ENCODE measurements around the gene TNS4. TPM values are rescaled to one million over a fixed set of nuclear protein-coding genes. Genes with fewer than 3 reads are reported as not detected.

Gene TNS4
- total and polyA plus RNA-seq, 2 donors (not counting 1 experiment from before 2014, with no cell fraction given), result not detected

DNA sequence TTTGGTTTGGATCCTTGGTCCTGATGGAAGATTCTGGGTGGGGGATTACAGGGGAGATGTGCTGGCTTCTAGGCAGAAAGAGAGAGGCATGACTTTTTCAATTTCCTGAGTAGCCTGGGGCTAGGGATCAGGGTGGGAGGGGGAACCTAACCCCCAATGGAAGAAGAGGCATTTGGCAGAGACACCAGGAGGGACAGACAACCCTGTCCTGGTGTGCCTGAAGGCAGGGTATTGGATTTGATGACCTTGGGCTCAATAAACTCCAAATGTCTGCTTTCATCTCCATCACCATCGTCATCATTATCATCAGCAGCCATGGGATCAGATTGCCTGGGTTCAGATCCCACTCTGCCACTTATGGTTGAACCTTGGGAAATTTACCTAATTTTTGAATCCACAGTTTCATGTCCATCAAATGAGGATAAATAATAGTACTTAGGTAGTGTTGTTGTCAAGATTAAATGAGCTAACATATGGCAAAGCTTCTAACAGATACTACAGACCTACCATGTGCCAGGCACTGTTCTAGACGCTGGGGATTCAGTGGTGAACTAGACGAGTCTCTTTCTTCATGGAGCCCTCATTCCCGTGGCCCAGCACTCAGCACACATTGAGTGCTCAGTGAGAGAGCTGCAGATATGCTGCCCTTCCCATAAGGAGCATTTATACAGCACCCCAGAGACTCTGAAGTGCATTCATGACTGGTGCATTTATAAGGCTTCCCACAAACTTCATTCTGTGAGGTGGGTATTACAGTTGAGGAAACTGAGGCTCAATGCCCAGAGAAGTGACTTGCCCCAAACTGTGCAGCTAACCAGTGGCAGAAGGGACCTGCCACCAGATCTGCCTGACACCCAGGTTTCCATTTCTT lies 31.4 kb downstream of the TNS4 start:
- WGBS (ENCODE audit: insufficient coverage), result 89% methylated on average over 3 of the region's 4 CpGs
- ATAC-seq (ENCODE audit: low read depth) (no peak), DNase-seq (no peak)
- no peak overlapping the region for H3K4me2 ChIP-seq (replicated peaks; ENCODE audit: low read depth, low read length, poor library complexity, severe bottlenecking)
- ChIA-PET CTCF (interaction anchor here (1.3 kb wide), 2 partner anchors 16 to 90 kb away, joined by 3 to 4 read pairs; no protein-coding TSS in a partner anchor), POLR2A (no interaction called here)
- no peaks in the 10 kb centered on the region for H3K79me2 ChIP-seq (ENCODE audit: control insufficient read depth, insufficient read depth, low read length)
- no peaks in the 10 kb centered on the region for H3K9me3 Mint-ChIP-seq (ENCODE audit: insufficient read depth)
- no peak overlapping the region for H2AFZ ChIP-seq (ENCODE audit: insufficient read depth, low read depth, low read length, poor library complexity, severe bottlenecking)
- no peak overlapping the region for H3K4me3 Mint-ChIP-seq
- no peaks in the 10 kb centered on the region for H3K36me3 ChIP-seq (replicated peaks in 1 of 2; ENCODE audit: control extremely low read depth in 1 of 2, control insufficient read depth in 1 of 2, extremely low read depth in 1 of 2, insufficient read depth in 2 of 2, low read length in 1 of 2)
- no peak overlapping the region for H3K27ac Mint-ChIP-seq
- no peaks in the 10 kb centered on the region for H3K27me3 Mint-ChIP-seq
- H3K27me3 ChIP-seq (replicated peaks in 1 of 4; ENCODE audit: control extremely low read depth in 1 of 4, control insufficient read depth in 3 of 4, insufficient read depth in 4 of 4, low read length in 3 of 4), result peaks cover 0 to 7% (median 1%) of the 10 kb centered on the region in 4 experiments
- H3K4me1 ChIP-seq (ENCODE audit: control insufficient read depth in 2 of 2, insufficient read depth in 2 of 2, low read length in 2 of 2), result no peaks in the 10 kb centered on the region
- no peak overlapping the region for H3K9ac ChIP-seq (ENCODE audit: low read length)
- H3K9me3 ChIP-seq (ENCODE audit: control extremely low read depth in 1 of 3, control insufficient read depth in 2 of 3, insufficient read depth in 1 of 3, low read length in 2 of 3), result peaks cover 0 to 4% (median 0%) of the 10 kb centered on the region in 3 donors
- intact Hi-C loops (cut with micrococcal nuclease), result no loop called here
- no peak overlapping the region for H3K4me3 ChIP-seq (ENCODE audit: control extremely low read depth in 1 of 5, extremely low read depth in 1 of 5, insufficient read depth in 1 of 5, low read depth in 2 of 5, low read length in 4 of 5)
- no peak overlapping the region for H3K27ac ChIP-seq (ENCODE audit: low read length in 2 of 2)
- TF ChIP-seq, protein P1, sequence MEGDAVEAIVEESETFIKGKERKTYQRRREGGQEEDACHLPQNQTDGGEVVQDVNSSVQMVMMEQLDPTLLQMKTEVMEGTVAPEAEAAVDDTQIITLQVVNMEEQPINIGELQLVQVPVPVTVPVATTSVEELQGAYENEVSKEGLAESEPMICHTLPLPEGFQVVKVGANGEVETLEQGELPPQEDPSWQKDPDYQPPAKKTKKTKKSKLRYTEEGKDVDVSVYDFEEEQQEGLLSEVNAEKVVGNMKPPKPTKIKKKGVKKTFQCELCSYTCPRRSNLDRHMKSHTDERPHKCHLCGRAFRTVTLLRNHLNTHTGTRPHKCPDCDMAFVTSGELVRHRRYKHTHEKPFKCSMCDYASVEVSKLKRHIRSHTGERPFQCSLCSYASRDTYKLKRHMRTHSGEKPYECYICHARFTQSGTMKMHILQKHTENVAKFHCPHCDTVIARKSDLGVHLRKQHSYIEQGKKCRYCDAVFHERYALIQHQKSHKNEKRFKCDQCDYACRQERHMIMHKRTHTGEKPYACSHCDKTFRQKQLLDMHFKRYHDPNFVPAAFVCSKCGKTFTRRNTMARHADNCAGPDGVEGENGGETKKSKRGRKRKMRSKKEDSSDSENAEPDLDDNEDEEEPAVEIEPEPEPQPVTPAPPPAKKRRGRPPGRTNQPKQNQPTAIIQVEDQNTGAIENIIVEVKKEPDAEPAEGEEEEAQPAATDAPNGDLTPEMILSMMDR (IDR thresholded peaks at IDR 0.05), result no peak
- TF ChIP-seq EZH2 (IDR thresholded peaks at IDR 0.05; ENCODE audit: borderline replicate concordance, insufficient read depth, low read depth, low read length, poor library complexity, severe bottlenecking), result no peak
- H4K20me1 ChIP-seq (ENCODE audit: control insufficient read depth, insufficient read depth, low read length, poor library complexity, severe bottlenecking), result no peaks in the 10 kb centered on the region
- H3K4me1 Mint-ChIP-seq, result no peaks in the 10 kb centered on the region

DNA sequence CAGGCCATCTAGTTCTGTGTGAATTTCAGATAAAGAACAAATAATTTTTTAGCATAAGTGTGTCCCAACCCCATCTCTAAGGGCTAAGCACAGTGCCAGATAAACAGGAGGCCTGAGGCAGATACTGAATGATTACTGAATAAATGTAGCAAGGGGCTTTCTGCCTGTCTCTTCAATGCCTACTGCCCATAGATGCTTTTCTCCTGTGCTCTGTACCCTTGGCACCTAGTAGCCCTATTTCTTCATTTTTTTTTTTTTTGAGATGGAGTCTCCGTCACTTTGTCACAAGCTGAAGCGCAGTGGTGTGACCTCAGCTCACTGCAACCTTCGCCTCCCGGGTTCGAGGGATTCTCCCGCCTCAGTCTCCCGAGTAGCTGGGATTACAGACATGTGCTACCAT lies 32.9 kb downstream of the TNS4 start:
- no peaks in the 10 kb centered on the region for H4K20me1 ChIP-seq (ENCODE audit: control insufficient read depth, insufficient read depth, low read length, poor library complexity, severe bottlenecking)
- no peaks in the 10 kb centered on the region for H3K79me2 ChIP-seq (ENCODE audit: control insufficient read depth, insufficient read depth, low read length)
- H3K9ac ChIP-seq (ENCODE audit: low read length), result no peak overlapping the region
- no peaks in the 10 kb centered on the region for H3K36me3 ChIP-seq (replicated peaks in 1 of 2; ENCODE audit: control extremely low read depth in 1 of 2, control insufficient read depth in 1 of 2, extremely low read depth in 1 of 2, insufficient read depth in 2 of 2, low read length in 1 of 2)
- H3K27ac ChIP-seq (ENCODE audit: low read length in 2 of 2), result no peak overlapping the region
- no peak overlapping the region for H3K4me3 ChIP-seq (ENCODE audit: control extremely low read depth in 1 of 5, extremely low read depth in 1 of 5, insufficient read depth in 1 of 5, low read depth in 2 of 5, low read length in 4 of 5)
- no peak overlapping the region for H3K4me2 ChIP-seq (replicated peaks; ENCODE audit: low read depth, low read length, poor library complexity, severe bottlenecking)
- WGBS (ENCODE audit: insufficient coverage), result 97% methylated on average over 6 of the region's 7 CpGs
- no peak for ATAC-seq (ENCODE audit: low read depth)
- H3K4me1 ChIP-seq (ENCODE audit: control insufficient read depth in 2 of 2, insufficient read depth in 2 of 2, low read length in 2 of 2), result no peaks in the 10 kb centered on the region
- H3K27me3 ChIP-seq (replicated peaks in 1 of 4; ENCODE audit: control extremely low read depth in 1 of 4, control insufficient read depth in 3 of 4, insufficient read depth in 4 of 4, low read length in 3 of 4), result peaks cover 0 to 7% (median 1%) of the 10 kb centered on the region in 4 experiments
- no peaks in the 10 kb centered on the region for H3K4me1 Mint-ChIP-seq
- no peaks in the 10 kb centered on the region for H3K9me3 Mint-ChIP-seq (ENCODE audit: insufficient read depth)
- intact Hi-C loops (cut with micrococcal nuclease), result no loop called here
- H3K4me3 Mint-ChIP-seq, result no peak overlapping the region
- ChIA-PET CTCF (interaction anchor here (0.6 to 1.4 kb wide), 2 partner anchors 9 to 233 kb away, joined by 3 to 5 read pairs; no protein-coding TSS in a partner anchor), POLR2A (no interaction called here)
- DNase-seq, result no peak
- H3K27ac Mint-ChIP-seq, result no peak overlapping the region
- H2AFZ ChIP-seq (ENCODE audit: insufficient read depth, low read depth, low read length, poor library complexity, severe bottlenecking), result no peak overlapping the region
- H3K27me3 Mint-ChIP-seq, result no peaks in the 10 kb centered on the region
- TF ChIP-seq, protein P1 (IDR thresholded peaks at IDR 0.05), result no peak
- TF ChIP-seq EZH2 (IDR thresholded peaks at IDR 0.05; ENCODE audit: borderline replicate concordance, insufficient read depth, low read depth, low read length, poor library complexity, severe bottlenecking), result no peak
- peaks cover 0 to 4% (median 0%) of the 10 kb centered on the region in 3 donors for H3K9me3 ChIP-seq (ENCODE audit: control extremely low read depth in 1 of 3, control insufficient read depth in 2 of 3, insufficient read depth in 1 of 3, low read length in 2 of 3)

All from B cell (primary cell).